ENCODE measurements around the gene ZSCAN31.

Gene ZSCAN31

DNA sequence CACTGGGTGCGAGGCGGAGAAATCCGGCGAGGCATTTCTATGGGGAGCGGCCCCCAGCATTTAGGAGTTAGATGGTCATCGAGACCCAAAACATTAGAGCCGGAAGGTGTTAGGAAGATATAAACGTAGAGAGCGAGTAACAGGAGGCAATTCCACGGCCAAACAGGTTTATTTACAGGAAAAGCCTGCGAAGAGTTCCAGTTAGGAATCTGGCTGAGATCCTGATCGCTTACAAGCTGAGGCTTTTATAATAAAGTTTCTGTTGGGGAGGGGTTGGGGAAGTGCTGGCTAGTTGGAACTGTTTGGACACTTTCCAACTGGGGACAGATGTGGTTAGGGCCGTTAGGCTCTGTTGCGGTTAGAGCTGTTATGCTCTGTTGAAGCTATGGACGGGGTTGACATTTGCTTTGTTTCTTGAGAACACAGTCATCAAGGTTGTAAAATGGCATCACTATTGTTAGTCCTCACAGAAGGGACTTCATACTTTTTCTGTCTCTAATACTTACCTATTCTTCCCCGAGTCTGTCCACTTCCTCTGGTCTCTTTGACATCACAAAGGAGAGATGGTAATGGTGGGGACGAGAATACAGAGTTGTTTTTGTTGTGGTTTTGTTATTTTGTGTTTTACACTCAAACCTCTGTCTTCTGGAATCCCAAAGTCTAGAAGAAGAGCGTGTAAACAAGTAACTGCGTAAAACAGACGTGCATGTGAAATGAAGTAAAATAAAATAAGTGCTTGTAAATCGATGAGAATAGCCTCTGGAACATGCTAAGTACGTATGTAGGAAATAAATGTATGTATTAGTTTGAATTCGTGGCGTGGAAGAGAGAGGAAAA, 554 bp upstream of the ZSCAN31 start:
- Histone ChIP-seq H2BK120ac (ENCODE audit: low read depth, low read length) (no peak overlapping the region), H3K27ac (ENCODE audit: low read length, poor library complexity, severe bottlenecking) (peak overlapping the region; percentile 99), H3K79me1 (replicated peaks; ENCODE audit: low read length, poor library complexity, severe bottlenecking) (peaks cover 2% of the 10 kb centered on the region), H3K9me3 (ENCODE audit: control insufficient read depth, low read length) (no peaks in the 10 kb centered on the region), H3K36me3 (ENCODE audit: control insufficient read depth in 1 of 2, insufficient read depth in 2 of 2, low read depth in 1 of 2, low read length in 2 of 2) (no peaks in the 10 kb centered on the region), H3K4me1 (ENCODE audit: control insufficient read depth, insufficient read depth, low read depth, low read length) (peaks cover 3% of the 10 kb centered on the region), H3K23ac (ENCODE audit: low read length in 2 of 2) (peak overlapping the region in 1 of 2 experiments; percentile 72), H3K9ac (ENCODE audit: low read length) (peak overlapping the region; percentile 94), H2BK15ac (ENCODE audit: low read depth, poor library complexity, severe bottlenecking) (peak overlapping the region; percentile 97), H4K8ac (ENCODE audit: low read length) (peak overlapping the region; percentile 70), H2AFZ (ENCODE audit: low read depth, low read length) (peak overlapping the region; percentile 61), H2BK5ac (ENCODE audit: low read depth, low read length, poor library complexity, severe bottlenecking) (peak overlapping the region; percentile 96), H3K4me3 (ENCODE audit: insufficient read depth in 1 of 2, low read depth in 1 of 2, low read length in 2 of 2) (peak overlapping the region; percentile 74 to 92), H4K91ac (ENCODE audit: low read length) (no peak overlapping the region), H3K18ac (ENCODE audit: low read depth in 1 of 2, low read length in 2 of 2) (peak overlapping the region; percentile 79 to 91), H3K14ac (ENCODE audit: low read length in 2 of 2) (no peak overlapping the region), H2AK5ac (ENCODE audit: low read length, severe bottlenecking) (peak overlapping the region; percentile 42), H2BK12ac (ENCODE audit: low read length in 2 of 2) (no peak overlapping the region), H3K4ac (ENCODE audit: low read depth in 1 of 2, low read length in 2 of 2) (peak overlapping the region in 1 of 2 experiments; percentile 77), H3K27me3 (ENCODE audit: control insufficient read depth in 1 of 2, insufficient read depth in 1 of 2, low read length in 2 of 2) (no peaks in the 10 kb centered on the region), H3K4me2 (ENCODE audit: low read length, poor library complexity, severe bottlenecking) (peak overlapping the region; percentile 98)
- 8% methylated on average over 21 of the region's 24 CpGs for WGBS
- peak; percentile 78 for DNase-seq

DNA sequence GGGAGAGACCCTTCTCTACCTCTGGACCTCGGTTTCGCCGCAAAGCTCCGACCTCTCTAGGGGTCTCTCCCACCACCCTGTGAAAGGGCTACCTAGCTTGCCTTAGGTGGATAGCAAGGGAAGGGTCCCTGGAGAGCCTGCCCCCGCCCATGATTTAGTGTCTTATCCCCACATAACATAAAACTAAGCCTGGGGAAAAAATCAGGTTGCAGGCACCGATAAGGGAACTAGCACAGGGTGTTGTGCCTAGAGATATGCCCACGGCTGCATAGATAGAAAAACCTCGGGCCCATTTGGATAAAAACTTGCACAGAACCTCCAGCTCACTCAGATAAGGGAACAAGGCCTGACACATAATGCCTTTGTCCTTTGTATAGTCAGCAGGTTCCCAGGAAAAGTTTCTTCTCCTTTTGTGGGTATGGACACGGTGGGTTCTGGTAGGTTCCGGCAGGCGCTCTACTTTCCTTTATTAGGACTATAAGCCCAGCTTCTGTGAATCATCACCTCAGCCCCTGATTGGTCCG, 846 bp downstream of the ZSCAN31 start:
- peak overlapping the region; percentile 92 for H2AK5ac ChIP-seq (ENCODE audit: low read length, severe bottlenecking)
- H2BK15ac ChIP-seq (ENCODE audit: low read depth, poor library complexity, severe bottlenecking), result no peak overlapping the region
- no peak overlapping the region for H2BK12ac ChIP-seq (ENCODE audit: low read length in 2 of 2)
- no peaks in the 10 kb centered on the region for H3K36me3 ChIP-seq (ENCODE audit: control insufficient read depth in 1 of 2, insufficient read depth in 2 of 2, low read depth in 1 of 2, low read length in 2 of 2)
- peaks cover 3% of the 10 kb centered on the region for H3K4me1 ChIP-seq (ENCODE audit: control insufficient read depth, insufficient read depth, low read depth, low read length)
- no peak overlapping the region for H3K14ac ChIP-seq (ENCODE audit: low read length in 2 of 2)
- H4K8ac ChIP-seq (ENCODE audit: low read length), result peak overlapping the region; percentile 33
- peak overlapping the region in 1 of 2 experiments; percentile 92 for H3K4me3 ChIP-seq (ENCODE audit: insufficient read depth in 1 of 2, low read depth in 1 of 2, low read length in 2 of 2)
- DNase-seq, result no peak
- H3K9ac ChIP-seq (ENCODE audit: low read length), result peak overlapping the region; percentile 94
- peak overlapping the region in 1 of 2 experiments; percentile 67 for H3K4ac ChIP-seq (ENCODE audit: low read depth in 1 of 2, low read length in 2 of 2)
- H2BK5ac ChIP-seq (ENCODE audit: low read depth, low read length, poor library complexity, severe bottlenecking), result peak overlapping the region; percentile 22
- no peak overlapping the region for H3K23ac ChIP-seq (ENCODE audit: low read length in 2 of 2)
- no peaks in the 10 kb centered on the region for H3K27me3 ChIP-seq (ENCODE audit: control insufficient read depth in 1 of 2, insufficient read depth in 1 of 2, low read length in 2 of 2)
- no peaks in the 10 kb centered on the region for H3K9me3 ChIP-seq (ENCODE audit: control insufficient read depth, low read length)
- 48% methylated on average over 12 of the region's 12 CpGs for WGBS
- peaks cover 2% of the 10 kb centered on the region for H3K79me1 ChIP-seq (replicated peaks; ENCODE audit: low read length, poor library complexity, severe bottlenecking)
- H4K91ac ChIP-seq (ENCODE audit: low read length), result no peak overlapping the region
- H3K27ac ChIP-seq (ENCODE audit: low read length, poor library complexity, severe bottlenecking), result peak overlapping the region; percentile 76
- no peak overlapping the region for H2BK120ac ChIP-seq (ENCODE audit: low read depth, low read length)
- no peak overlapping the region for H2AFZ ChIP-seq (ENCODE audit: low read depth, low read length)
- peak overlapping the region; percentile 54 for H3K4me2 ChIP-seq (ENCODE audit: low read length, poor library complexity, severe bottlenecking)
- peak overlapping the region; percentile 28 to 63 for H3K18ac ChIP-seq (ENCODE audit: low read depth in 1 of 2, low read length in 2 of 2)

DNA sequence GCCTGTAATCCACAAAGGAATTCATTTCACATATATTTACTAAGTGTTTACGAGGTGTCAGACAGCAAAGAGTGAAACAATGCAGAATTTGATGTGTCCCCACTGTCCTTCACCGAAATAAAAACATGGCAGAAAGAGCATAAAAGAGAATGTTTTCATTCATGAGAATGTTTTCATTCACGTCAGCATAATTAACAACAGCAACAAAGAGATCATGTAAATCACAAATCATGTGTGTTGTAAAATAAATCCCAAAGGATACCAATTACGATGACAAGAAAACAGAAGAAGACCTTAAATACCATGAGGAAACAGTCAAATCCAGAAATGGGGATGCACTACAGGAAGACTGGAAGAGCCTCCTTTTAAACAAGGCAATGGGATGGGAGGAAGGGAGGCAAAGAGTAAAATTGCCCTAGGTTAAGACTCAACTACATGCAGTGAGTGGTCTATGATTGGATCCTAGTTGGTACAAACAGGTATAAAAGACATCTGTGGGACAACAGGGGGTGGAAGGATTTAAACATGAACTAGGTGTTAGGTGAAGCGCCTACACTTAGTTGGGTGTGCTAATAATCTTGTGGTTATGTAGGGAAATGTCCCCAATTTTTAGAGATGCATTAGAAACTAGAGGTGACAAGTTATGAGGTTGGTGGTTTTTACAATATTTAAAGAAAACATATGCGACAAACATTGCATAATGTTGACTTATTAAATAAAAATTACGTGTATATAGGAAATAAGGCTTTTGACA, 1.5 kb downstream of the ZSCAN31 start:
- no peak overlapping the region for H3K14ac ChIP-seq (ENCODE audit: low read length in 2 of 2)
- no peak overlapping the region for H2AK5ac ChIP-seq (ENCODE audit: low read length, severe bottlenecking)
- H3K23ac ChIP-seq (ENCODE audit: low read length in 2 of 2), result no peak overlapping the region
- H2BK12ac ChIP-seq (ENCODE audit: low read length in 2 of 2), result no peak overlapping the region
- H3K79me1 ChIP-seq (replicated peaks; ENCODE audit: low read length, poor library complexity, severe bottlenecking), result peaks cover 2% of the 10 kb centered on the region
- H3K4me1 ChIP-seq (ENCODE audit: control insufficient read depth, insufficient read depth, low read depth, low read length), result peaks cover 3% of the 10 kb centered on the region
- no peak overlapping the region for H2BK15ac ChIP-seq (ENCODE audit: low read depth, poor library complexity, severe bottlenecking)
- peak overlapping the region; percentile 94 for H3K9ac ChIP-seq (ENCODE audit: low read length)
- H4K91ac ChIP-seq (ENCODE audit: low read length), result no peak overlapping the region
- peak overlapping the region; percentile 26 for H3K4me2 ChIP-seq (ENCODE audit: low read length, poor library complexity, severe bottlenecking)
- peaks cover 3% of the 10 kb centered on the region for H3K9me3 ChIP-seq (ENCODE audit: control insufficient read depth, low read length)
- H3K27ac ChIP-seq (ENCODE audit: low read length, poor library complexity, severe bottlenecking), result no peak overlapping the region
- no peak overlapping the region for H2BK5ac ChIP-seq (ENCODE audit: low read depth, low read length, poor library complexity, severe bottlenecking)
- H3K4ac ChIP-seq (ENCODE audit: low read depth in 1 of 2, low read length in 2 of 2), result no peak overlapping the region
- 93% methylated on average over 6 of the region's 7 CpGs for WGBS
- no peak for DNase-seq
- no peak overlapping the region for H3K4me3 ChIP-seq (ENCODE audit: insufficient read depth in 1 of 2, low read depth in 1 of 2, low read length in 2 of 2)
- no peak overlapping the region for H2AFZ ChIP-seq (ENCODE audit: low read depth, low read length)
- H4K8ac ChIP-seq (ENCODE audit: low read length), result no peak overlapping the region
- H3K36me3 ChIP-seq (ENCODE audit: control insufficient read depth in 1 of 2, insufficient read depth in 2 of 2, low read depth in 1 of 2, low read length in 2 of 2), result no peaks in the 10 kb centered on the region
- H2BK120ac ChIP-seq (ENCODE audit: low read depth, low read length), result no peak overlapping the region
- H3K18ac ChIP-seq (ENCODE audit: low read depth in 1 of 2, low read length in 2 of 2), result no peak overlapping the region
- no peaks in the 10 kb centered on the region for H3K27me3 ChIP-seq (ENCODE audit: control insufficient read depth in 1 of 2, insufficient read depth in 1 of 2, low read length in 2 of 2)

DNA sequence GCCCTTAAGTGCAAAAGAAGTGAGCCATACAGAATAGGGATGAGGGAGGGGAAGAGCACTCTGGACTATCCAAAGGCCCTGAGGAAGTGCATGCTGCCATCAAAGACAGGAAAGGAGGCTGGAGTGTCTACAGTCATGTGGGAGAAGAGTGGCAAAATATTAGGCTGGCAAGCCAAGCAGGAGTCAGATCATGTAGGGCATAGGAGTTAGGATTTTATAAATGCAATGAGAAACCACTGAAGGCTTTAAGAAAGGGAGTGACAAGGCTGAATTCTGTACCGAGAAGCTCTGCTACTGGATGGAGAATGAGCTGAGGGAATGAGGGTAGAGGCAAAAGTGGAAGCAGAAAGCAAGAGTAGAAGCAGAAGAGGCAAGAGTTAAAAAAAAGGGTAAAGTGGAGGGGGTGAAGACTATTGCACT, 2.3 kb downstream of the ZSCAN31 start:
- H4K8ac ChIP-seq (ENCODE audit: low read length), result no peak overlapping the region
- H3K9me3 ChIP-seq (ENCODE audit: control insufficient read depth, low read length), result peaks cover 4% of the 10 kb centered on the region
- H3K14ac ChIP-seq (ENCODE audit: low read length in 2 of 2), result no peak overlapping the region
- H3K18ac ChIP-seq (ENCODE audit: low read depth in 1 of 2, low read length in 2 of 2), result no peak overlapping the region
- H2BK12ac ChIP-seq (ENCODE audit: low read length in 2 of 2), result no peak overlapping the region
- WGBS, result 100% methylated on average over 1 of the region's 1 CpG
- H2AFZ ChIP-seq (ENCODE audit: low read depth, low read length), result no peak overlapping the region
- peak overlapping the region; percentile 1 for H2AK5ac ChIP-seq (ENCODE audit: low read length, severe bottlenecking)
- H3K4me1 ChIP-seq (ENCODE audit: control insufficient read depth, insufficient read depth, low read depth, low read length), result peaks cover 3% of the 10 kb centered on the region
- H3K4me2 ChIP-seq (ENCODE audit: low read length, poor library complexity, severe bottlenecking), result no peak overlapping the region
- H3K27me3 ChIP-seq (ENCODE audit: control insufficient read depth in 1 of 2, insufficient read depth in 1 of 2, low read length in 2 of 2), result no peaks in the 10 kb centered on the region
- H3K4me3 ChIP-seq (ENCODE audit: insufficient read depth in 1 of 2, low read depth in 1 of 2, low read length in 2 of 2), result no peak overlapping the region
- no peak overlapping the region for H3K9ac ChIP-seq (ENCODE audit: low read length)
- H3K23ac ChIP-seq (ENCODE audit: low read length in 2 of 2), result peak overlapping the region in 1 of 2 experiments; percentile 29
- peaks cover 2% of the 10 kb centered on the region for H3K79me1 ChIP-seq (replicated peaks; ENCODE audit: low read length, poor library complexity, severe bottlenecking)
- H3K4ac ChIP-seq (ENCODE audit: low read depth in 1 of 2, low read length in 2 of 2), result no peak overlapping the region
- H2BK15ac ChIP-seq (ENCODE audit: low read depth, poor library complexity, severe bottlenecking), result no peak overlapping the region
- no peak overlapping the region for H3K27ac ChIP-seq (ENCODE audit: low read length, poor library complexity, severe bottlenecking)
- no peak for DNase-seq
- no peak overlapping the region for H4K91ac ChIP-seq (ENCODE audit: low read length)
- no peak overlapping the region for H2BK120ac ChIP-seq (ENCODE audit: low read depth, low read length)
- H2BK5ac ChIP-seq (ENCODE audit: low read depth, low read length, poor library complexity, severe bottlenecking), result no peak overlapping the region
- H3K36me3 ChIP-seq (ENCODE audit: control insufficient read depth in 1 of 2, insufficient read depth in 2 of 2, low read depth in 1 of 2, low read length in 2 of 2), result no peaks in the 10 kb centered on the region

Data from mesenchymal stem cell (in vitro differentiated cells and primary cell).